Mesodermal cell (in vitro differentiated cells): Measurements from ENCODE around the gene SCAF11.

Experiments used
- H3K27ac ChIP-seq: 2 replicates; pipeline ENCODE4 v1.7.0; 2013; ENCODE audit warnings: mild to moderate bottlenecking, low read depth, low read length, moderate library complexity; ENCODE audit not compliant: severe bottlenecking
- H3K36me3 ChIP-seq: 2 replicates; pipeline ENCODE4 v1.7.1; 2013; ENCODE audit warnings: mild to moderate bottlenecking, low read length, moderate library complexity; ENCODE audit not compliant: control insufficient read depth, insufficient read depth
- H3K4me1 ChIP-seq: one replicate; pipeline ENCODE4 v1.7.1; 2013; ENCODE audit warnings: mild to moderate bottlenecking, low read length; ENCODE audit not compliant: insufficient read depth, control insufficient read depth, poor library complexity, severe bottlenecking
- H3K4me3 ChIP-seq: 2 replicates; pipeline ENCODE4 v1.7.0; 2013; ENCODE audit warnings: low read length, control low read depth, mild to moderate bottlenecking; ENCODE audit not compliant: insufficient read depth, poor library complexity, severe bottlenecking; ENCODE audit errors: extremely low read depth
- H3K9me3 ChIP-seq: 2 replicates; pipeline ENCODE4 v1.7.1; 2013; ENCODE audit warnings: mild to moderate bottlenecking, low read length, moderate library complexity; ENCODE audit not compliant: control insufficient read depth
- WGBS, 2 experiments: methylation state at CpG; one replicate each; pipeline ENCODE4 v1.1.5; 2013; ENCODE audit warnings: missing lambda C conversion rate in 2 of 2; ENCODE audit not compliant: insufficient coverage in 2 of 2; 5-methylcytosine and 5-hydroxymethylcytosine counted together

Gene SCAF11

DNA sequence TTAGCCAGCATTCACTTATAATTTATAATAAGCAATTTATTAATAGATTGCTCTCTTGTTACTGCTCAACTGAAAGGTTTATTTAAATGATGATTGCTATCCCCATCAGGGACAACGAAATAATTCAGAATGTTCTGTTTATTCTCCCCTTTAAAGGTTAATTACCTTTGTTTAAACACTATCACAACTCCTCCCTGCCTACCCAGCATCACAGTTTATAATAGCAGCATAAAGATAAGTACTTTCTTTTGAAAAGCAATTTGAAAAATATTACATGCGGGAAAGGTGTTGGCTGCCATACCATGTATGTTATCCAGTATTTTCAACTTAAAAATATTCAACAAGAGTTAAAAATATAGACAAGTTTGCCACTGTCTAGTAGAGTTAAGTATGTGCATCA, 30.6 kb downstream of the SCAF11 start:
- H3K9me3 ChIP-seq: no peaks in the 10 kb centered on the region
- no peak overlapping the region for H3K4me3 ChIP-seq
- no peaks in the 10 kb centered on the region for H3K4me1 ChIP-seq
- WGBS, 2 experiments: no CpG with 5 or more reads among the region's 2 CpGs
- H3K36me3 ChIP-seq: peaks cover 34% of the 10 kb centered on the region
- no peak overlapping the region for H3K27ac ChIP-seq

DNA sequence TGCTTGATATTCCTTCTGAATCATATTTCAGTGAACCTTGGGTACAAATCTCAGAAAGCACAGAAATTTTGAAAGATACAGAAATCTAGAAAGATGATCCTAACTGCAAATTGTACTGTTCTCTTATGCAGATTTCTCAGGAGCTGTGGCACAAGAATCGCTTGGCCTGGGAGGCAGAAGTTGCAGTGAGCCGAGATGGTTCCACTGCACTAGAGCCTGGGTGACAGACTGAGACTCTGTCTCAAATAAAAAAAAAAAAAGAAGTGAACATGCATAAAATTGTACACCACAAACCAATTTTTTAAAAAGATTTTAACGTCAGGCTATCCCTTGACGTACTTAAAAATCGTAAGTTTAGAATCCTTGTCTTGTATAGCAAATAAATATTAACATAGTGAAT, 31.3 kb downstream of the SCAF11 start:
- no peaks in the 10 kb centered on the region for H3K9me3 ChIP-seq
- no peaks in the 10 kb centered on the region for H3K4me1 ChIP-seq
- WGBS, 2 experiments: 92 to 100% methylated on average over 2 of the region's 5 CpGs
- H3K4me3 ChIP-seq: no peak overlapping the region
- H3K36me3 ChIP-seq: peaks cover 31% of the 10 kb centered on the region
- H3K27ac ChIP-seq: no peak overlapping the region

DNA sequence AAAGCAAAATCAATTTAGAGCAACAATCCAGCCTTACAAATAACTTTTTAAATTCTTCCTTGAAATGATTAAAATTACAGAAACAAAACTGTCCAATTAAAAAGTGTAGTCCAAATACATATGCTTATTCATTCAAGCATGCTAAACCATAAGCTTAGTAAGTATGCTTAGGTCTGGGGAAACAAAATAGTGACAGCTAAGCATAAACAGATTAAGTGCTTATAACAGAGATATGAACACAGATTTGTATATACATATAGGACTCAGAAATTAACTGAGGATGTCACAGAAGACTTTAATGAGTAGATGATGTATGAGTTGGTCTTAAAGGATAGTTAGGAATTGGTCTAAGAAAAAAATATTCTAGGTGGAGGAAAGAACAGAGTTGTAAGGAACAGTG, 41.8 kb downstream of the SCAF11 start:
- Histone ChIP-seq H3K36me3 (peaks cover 50% of the 10 kb centered on the region), H3K27ac (no peak overlapping the region), H3K4me3 (no peak overlapping the region), H3K4me1 (no peaks in the 10 kb centered on the region), H3K9me3 (no peaks in the 10 kb centered on the region)

DNA sequence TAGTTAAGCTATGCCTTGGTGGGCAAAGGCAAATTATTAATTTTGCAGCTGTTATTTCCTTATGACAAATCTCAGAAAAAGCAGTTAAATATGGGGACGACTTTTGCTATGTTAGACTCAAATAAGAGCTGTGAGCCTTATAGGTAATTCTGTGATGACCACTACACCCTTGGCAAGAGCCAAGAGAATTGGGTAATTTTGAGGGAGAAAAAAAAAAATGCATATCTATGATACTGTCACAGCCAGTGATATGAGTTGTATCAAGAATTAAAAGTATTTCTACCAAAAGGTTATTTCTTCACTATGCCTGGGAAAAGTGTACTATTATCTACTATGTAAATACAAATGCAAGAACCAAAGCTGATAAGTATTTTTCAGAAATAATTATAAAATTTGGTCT, 43.9 kb downstream of the SCAF11 start:
- Histone ChIP-seq H3K4me3 (no peak overlapping the region), H3K36me3 (peaks cover 64% of the 10 kb centered on the region), H3K9me3 (no peaks in the 10 kb centered on the region), H3K4me1 (no peaks in the 10 kb centered on the region), H3K27ac (no peak overlapping the region)
- 100% methylated on average over 1 of the region's 1 CpG; no CpG with 5 or more reads in 1 of the 2 experiments for WGBS, 2 experiments

DNA sequence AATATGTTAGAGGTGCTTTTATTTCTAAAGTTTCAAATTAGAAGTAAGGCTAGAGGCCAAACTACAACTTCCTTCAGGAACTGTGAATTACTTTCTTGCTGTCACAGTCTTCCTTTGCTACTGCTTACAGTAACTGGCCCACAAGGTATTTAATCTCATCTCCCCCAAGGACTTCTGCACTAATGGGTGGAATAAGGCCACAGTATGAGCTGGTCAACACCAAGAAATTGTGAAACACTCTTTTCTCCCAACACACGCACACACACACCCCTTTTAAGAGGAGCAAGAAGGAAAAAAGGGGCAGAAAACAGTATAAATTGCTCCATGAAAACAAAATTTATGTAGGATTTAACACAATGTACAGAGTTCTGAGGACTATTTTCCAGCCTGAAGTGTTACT, 45.6 kb downstream of the SCAF11 start:
- WGBS, 2 experiments: no CpG with 5 or more reads among the region's 1 CpG

DNA sequence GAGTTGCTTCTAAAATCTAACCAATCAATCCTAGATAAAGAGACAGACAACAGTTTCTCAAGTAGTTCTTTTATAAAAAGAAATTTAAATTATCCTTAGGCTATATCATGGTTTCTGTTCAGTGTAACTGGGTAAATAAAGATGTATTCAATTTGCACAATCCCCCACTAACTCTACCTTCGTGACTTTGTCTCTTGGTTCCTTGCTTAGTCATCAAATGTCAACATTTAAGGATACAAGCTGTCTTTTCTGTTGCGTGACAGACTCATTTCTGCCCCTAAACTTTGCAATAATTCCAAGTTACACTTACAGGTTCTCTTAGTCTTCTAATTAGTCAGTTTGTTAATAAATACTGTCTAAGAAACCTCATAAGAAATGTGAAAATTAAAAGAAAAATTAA, 50.6 kb downstream of the SCAF11 start:
- Histone ChIP-seq H3K4me1 (no peaks in the 10 kb centered on the region), H3K27ac (no peak overlapping the region), H3K4me3 (no peak overlapping the region), H3K9me3 (no peaks in the 10 kb centered on the region), H3K36me3 (peaks cover 57% of the 10 kb centered on the region)
- whole genome bisulfite sequencing, 2 experiments: 83 to 100% methylated on average over 1 of the region's 2 CpGs

More for the DNA sequence above, 45.6 kb downstream of the SCAF11 start:
- H3K27ac ChIP-seq: no peak overlapping the region
- H3K4me3 ChIP-seq: no peak overlapping the region
- no peaks in the 10 kb centered on the region for H3K4me1 ChIP-seq
- peaks cover 76% of the 10 kb centered on the region for H3K36me3 ChIP-seq
- H3K9me3 ChIP-seq: no peaks in the 10 kb centered on the region

DNA sequence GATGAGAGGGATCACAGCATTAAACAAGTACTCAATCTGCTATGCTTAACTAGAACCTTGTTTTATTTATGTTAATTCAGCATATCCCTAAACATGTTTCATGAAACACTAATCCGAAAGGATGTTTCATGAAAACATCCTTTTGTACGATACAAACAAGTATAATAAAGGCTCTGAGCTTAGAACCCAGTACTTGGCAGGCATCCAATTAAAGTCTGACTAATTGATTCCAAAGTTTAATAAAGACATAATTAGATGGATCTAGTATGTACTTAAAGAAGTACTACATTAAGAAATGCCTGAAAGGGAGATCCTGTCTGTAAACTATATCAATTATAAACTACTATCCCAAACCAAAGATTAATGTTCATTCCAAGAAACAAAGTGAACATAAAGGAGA, 51.8 kb downstream of the SCAF11 start:
- H3K4me3 ChIP-seq: no peak overlapping the region

DNA sequence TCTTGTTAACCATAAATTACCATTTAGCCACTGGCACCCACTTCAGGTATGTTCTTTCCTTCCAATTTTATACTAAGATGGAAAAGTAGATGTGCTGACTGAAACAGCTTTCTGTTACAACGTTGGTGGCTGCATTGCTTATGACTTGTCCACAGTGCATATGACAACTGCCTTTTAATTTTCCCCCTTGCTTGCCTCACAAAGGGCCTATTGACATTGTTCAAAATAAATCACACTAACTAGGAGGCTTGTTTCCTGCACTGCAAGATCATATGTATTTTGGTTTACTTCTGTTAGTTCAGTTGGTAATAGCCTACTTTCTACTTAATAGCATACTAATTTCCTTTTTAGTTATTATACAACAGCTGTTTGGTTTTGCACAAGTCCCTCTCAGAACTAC, 55.4 kb downstream of the SCAF11 start:
- H3K36me3 ChIP-seq: peaks cover 37% of the 10 kb centered on the region
- no peak overlapping the region for H3K27ac ChIP-seq
- 100% methylated on average over 1 of the region's 1 CpG; no CpG with 5 or more reads in 1 of the 2 experiments for WGBS, 2 experiments
- no peaks in the 10 kb centered on the region for H3K4me1 ChIP-seq
- no peaks in the 10 kb centered on the region for H3K9me3 ChIP-seq
- H3K4me3 ChIP-seq: no peak overlapping the region

More for the DNA sequence above, 51.8 kb downstream of the SCAF11 start:
- H3K36me3 ChIP-seq: peaks cover 53% of the 10 kb centered on the region
- WGBS, 2 experiments: 93% methylated on average over 2 of the region's 2 CpGs; no CpG with 5 or more reads in 1 of the 2 experiments
- H3K9me3 ChIP-seq: no peaks in the 10 kb centered on the region
- no peaks in the 10 kb centered on the region for H3K4me1 ChIP-seq
- H3K27ac ChIP-seq: no peak overlapping the region

DNA sequence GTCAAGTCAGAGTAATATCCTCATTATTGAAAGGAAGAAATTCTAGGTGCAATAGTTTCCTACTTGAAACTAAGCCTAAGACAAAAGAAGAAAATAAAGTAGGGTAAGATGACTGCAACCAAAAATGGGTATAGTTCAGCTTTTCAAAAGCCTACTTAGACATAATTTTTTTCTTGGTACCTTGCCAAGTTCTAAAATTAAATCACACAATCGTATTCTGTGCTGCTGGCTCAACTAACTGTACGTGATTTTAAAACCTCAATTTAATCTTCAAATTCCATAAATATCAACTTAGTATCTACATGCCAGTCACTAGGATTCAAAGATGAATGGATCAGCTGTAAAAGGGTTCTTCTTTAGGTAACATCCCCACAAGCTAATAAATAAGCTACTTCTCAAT, 56.9 kb downstream of the SCAF11 start:
- Histone ChIP-seq H3K4me3 (no peak overlapping the region), H3K4me1 (no peaks in the 10 kb centered on the region), H3K36me3 (peaks cover 50% of the 10 kb centered on the region), H3K27ac (no peak overlapping the region), H3K9me3 (no peaks in the 10 kb centered on the region)
- 81 to 92% methylated on average over 2 of the region's 2 CpGs for WGBS, 2 experiments

DNA sequence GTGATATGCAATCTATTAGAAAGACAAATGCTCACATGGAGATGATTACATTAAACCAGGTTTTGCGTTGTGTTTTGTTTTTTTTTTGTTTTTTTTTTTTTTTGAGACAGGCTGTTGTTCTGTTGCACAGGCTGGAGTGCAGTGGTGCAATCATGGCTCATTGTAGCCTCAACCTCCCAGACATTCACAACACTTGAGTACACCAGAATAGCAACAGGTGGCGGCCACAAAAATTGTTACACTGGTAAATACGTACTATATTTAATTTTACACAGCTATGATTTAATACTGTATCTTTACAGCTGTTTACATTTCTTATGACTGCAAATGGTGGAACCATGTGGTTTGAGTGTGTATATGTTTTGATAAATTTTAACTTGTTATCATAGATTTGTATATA, 60.0 kb downstream of the SCAF11 start:
- Histone ChIP-seq H3K4me3 (no peak overlapping the region), H3K9me3 (no peaks in the 10 kb centered on the region), H3K4me1 (no peaks in the 10 kb centered on the region), H3K27ac (no peak overlapping the region), H3K36me3 (peaks cover 65% of the 10 kb centered on the region)
- WGBS, 2 experiments: no CpG with 5 or more reads among the region's 3 CpGs

DNA sequence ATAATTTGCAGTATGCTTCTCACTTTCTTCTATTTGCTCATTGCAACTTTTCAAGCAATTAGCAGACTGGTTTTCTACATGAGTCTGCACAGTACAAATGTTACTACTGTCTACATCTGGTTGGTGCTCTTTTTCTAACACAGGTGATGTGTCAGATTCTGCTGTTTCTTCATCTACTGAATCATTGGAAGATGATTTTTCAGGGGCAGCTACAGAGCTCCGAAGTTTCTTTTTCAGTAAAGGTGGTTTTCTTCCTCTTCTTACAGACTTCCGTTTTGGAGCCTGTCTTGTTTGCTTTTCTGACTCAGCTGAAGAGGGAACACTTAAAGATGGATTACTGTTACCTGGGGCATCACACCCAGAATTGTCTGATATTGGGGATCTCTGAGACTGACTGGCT, 62.1 kb downstream of the SCAF11 start:
- 100% methylated on average over 1 of the region's 2 CpGs for WGBS, 2 experiments
- Histone ChIP-seq H3K36me3 (peaks cover 73% of the 10 kb centered on the region), H3K9me3 (no peaks in the 10 kb centered on the region), H3K27ac (no peak overlapping the region), H3K4me3 (no peak overlapping the region), H3K4me1 (no peaks in the 10 kb centered on the region)
